Measurements from ENCODE around the gene IQGAP3. TPM values are rescaled to one million over a fixed set of nuclear protein-coding genes. Genes with fewer than 3 reads are reported as not detected.
A peak's percentile ranks its signal among the peaks of the same experiment; 100 is the strongest.
"Not testable (repeated sequence)": the region's sequence is repeated elsewhere in the genome, so short reads cannot be mapped to it uniquely, and the experiment has no call there.

IQGAP3 gene
- total RNA-seq, 1 experiment from 2014 or later: 25.6 TPM

DNA sequence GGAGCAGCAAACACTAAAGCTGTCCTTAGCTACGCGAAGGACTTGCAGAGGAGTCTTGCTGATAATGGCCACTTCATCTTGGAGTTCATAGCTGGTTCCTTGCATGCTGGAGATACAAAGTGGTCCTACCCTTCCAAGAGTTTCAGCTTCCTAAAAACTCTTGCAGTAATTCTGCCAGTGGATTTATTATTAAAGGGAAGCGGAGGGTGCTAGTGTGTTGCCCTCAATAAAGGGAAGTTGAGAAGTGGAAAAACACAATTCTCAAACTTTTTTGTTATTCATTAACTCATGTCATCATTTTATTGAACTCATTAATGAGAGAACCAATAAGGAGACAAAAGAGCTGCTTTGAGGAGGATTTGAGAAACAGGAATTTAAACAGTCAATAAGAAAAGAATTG, 40.3 kb upstream of the IQGAP3 start:
- in situ Hi-C loops (cut with HindIII; ENCODE audit: low pct_unique_long_range_greater_than_20kb, low sequenced_read_pairs) (no loop called here), intact Hi-C loops (cut with micrococcal nuclease; ENCODE audit: unreplicated experiment) (no loop called here)
- ATAC-seq: no peak
- POLR2A ChIA-PET: interaction anchor here (0.6 kb wide), 1 partner anchor 167 kb away, joined by 4 read pairs; no protein-coding TSS in a partner anchor
- no peaks in the 10 kb centered on the region for H3K27me3 ChIP-seq (ENCODE audit: control insufficient read depth, insufficient read depth, low read length)
- TF ChIP-seq, protein P1, sequence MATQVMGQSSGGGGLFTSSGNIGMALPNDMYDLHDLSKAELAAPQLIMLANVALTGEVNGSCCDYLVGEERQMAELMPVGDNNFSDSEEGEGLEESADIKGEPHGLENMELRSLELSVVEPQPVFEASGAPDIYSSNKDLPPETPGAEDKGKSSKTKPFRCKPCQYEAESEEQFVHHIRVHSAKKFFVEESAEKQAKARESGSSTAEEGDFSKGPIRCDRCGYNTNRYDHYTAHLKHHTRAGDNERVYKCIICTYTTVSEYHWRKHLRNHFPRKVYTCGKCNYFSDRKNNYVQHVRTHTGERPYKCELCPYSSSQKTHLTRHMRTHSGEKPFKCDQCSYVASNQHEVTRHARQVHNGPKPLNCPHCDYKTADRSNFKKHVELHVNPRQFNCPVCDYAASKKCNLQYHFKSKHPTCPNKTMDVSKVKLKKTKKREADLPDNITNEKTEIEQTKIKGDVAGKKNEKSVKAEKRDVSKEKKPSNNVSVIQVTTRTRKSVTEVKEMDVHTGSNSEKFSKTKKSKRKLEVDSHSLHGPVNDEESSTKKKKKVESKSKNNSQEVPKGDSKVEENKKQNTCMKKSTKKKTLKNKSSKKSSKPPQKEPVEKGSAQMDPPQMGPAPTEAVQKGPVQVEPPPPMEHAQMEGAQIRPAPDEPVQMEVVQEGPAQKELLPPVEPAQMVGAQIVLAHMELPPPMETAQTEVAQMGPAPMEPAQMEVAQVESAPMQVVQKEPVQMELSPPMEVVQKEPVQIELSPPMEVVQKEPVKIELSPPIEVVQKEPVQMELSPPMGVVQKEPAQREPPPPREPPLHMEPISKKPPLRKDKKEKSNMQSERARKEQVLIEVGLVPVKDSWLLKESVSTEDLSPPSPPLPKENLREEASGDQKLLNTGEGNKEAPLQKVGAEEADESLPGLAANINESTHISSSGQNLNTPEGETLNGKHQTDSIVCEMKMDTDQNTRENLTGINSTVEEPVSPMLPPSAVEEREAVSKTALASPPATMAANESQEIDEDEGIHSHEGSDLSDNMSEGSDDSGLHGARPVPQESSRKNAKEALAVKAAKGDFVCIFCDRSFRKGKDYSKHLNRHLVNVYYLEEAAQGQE (IDR thresholded peaks at IDR 0.05; ENCODE audit: insufficient read depth in 1 of 2, low read depth in 2 of 2, low read length in 1 of 2): no peak
- TF ChIP-seq POLR2AphosphoS5 (IDR thresholded peaks at IDR 0.05; ENCODE audit: low read depth, low read length): no peak
- TF ChIP-seq, protein P2, sequence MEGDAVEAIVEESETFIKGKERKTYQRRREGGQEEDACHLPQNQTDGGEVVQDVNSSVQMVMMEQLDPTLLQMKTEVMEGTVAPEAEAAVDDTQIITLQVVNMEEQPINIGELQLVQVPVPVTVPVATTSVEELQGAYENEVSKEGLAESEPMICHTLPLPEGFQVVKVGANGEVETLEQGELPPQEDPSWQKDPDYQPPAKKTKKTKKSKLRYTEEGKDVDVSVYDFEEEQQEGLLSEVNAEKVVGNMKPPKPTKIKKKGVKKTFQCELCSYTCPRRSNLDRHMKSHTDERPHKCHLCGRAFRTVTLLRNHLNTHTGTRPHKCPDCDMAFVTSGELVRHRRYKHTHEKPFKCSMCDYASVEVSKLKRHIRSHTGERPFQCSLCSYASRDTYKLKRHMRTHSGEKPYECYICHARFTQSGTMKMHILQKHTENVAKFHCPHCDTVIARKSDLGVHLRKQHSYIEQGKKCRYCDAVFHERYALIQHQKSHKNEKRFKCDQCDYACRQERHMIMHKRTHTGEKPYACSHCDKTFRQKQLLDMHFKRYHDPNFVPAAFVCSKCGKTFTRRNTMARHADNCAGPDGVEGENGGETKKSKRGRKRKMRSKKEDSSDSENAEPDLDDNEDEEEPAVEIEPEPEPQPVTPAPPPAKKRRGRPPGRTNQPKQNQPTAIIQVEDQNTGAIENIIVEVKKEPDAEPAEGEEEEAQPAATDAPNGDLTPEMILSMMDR (IDR thresholded peaks at IDR 0.05): no peak
- no peak for TF ChIP-seq SIN3A (IDR thresholded peaks at IDR 0.05; ENCODE audit: borderline replicate concordance, insufficient read depth, low read depth, low read length)
- TF ChIP-seq TCF7L2 (IDR thresholded peaks at IDR 0.05; ENCODE audit: low read depth, low read length): no peak
- peaks cover 9% of the 10 kb centered on the region for H3K4me1 ChIP-seq (ENCODE audit: control insufficient read depth, insufficient read depth, low read length)
- DNase-seq (ENCODE audit: low read depth, low spot score): no peak
- no peak overlapping the region for H3K27ac ChIP-seq (ENCODE audit: low read length)
- no peaks in the 10 kb centered on the region for H3K9me3 ChIP-seq (ENCODE audit: control insufficient read depth, insufficient read depth, low read depth, low read length)
- H3K4me3 ChIP-seq (ENCODE audit: low read depth in 2 of 2, low read length in 2 of 2): no peak overlapping the region
- no TSS peak for BruUV-seq (replicated peaks)
- CTCF ChIA-PET: interaction anchor here (0.6 to 1.4 kb wide), 4 partner anchors 11 to 92 kb away, joined by 3 to 10 read pairs (median 4); no protein-coding TSS in a partner anchor
- H3K36me3 ChIP-seq (ENCODE audit: control insufficient read depth, insufficient read depth, low read length): no peaks in the 10 kb centered on the region

DNA sequence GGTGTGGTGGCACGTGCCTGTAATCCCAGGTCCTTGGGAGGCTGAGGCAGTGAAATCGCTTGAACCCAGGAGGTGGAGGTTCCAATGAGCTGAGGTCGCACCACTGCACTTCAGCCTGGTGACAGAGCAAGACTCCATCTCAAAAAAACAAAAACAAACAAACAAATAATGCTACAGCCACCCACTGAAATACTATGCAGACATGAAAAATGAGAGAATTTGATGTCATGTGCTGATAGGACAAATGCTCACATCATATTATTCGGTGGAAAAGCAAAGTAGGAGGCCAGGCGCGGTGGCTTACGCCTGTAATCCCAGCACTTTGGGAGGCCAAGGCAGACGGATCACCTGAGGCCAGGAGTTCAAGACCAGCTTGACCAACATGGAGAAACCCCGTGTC, 37.7 kb upstream of the IQGAP3 start:
- DNase-seq (ENCODE audit: low read depth, low spot score); H3K9me3 ChIP-seq (ENCODE audit: control insufficient read depth, insufficient read depth, low read depth, low read length); H3K36me3 ChIP-seq (ENCODE audit: control insufficient read depth, insufficient read depth, low read length); ATAC-seq; H3K4me3 ChIP-seq (ENCODE audit: low read depth in 2 of 2, low read length in 2 of 2); H3K27me3 ChIP-seq (ENCODE audit: control insufficient read depth, insufficient read depth, low read length); H3K27ac ChIP-seq (ENCODE audit: low read length); BruUV-seq (replicated peaks); POLR2A ChIA-PET; CTCF ChIA-PET; in situ Hi-C loops (cut with HindIII; ENCODE audit: low pct_unique_long_range_greater_than_20kb, low sequenced_read_pairs); H3K4me1 ChIP-seq (ENCODE audit: control insufficient read depth, insufficient read depth, low read length); intact Hi-C loops (cut with micrococcal nuclease; ENCODE audit: unreplicated experiment): not testable (repeated sequence)

DNA sequence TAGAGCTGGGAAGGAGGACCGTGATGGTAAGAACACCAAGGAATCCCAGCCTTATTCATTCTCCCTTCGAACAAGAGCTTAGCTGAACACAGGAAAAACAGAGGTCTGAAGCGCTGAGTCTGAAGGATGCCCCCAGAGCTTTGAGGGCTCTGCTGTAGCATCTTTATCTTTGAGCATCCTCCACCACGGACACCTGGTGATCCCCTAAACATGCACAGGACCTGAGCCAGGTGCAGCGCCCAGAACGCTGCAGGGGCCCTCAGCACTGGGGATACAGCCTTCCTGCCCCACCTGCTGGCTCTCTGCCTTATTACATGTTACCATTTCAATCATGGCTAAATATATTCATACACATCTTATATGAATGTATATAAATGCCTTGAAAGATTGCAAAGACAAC, 36.6 kb upstream of the IQGAP3 start:
- DNase-seq (ENCODE audit: low read depth, low spot score): no peak
- Histone ChIP-seq H3K9me3 (ENCODE audit: control insufficient read depth, insufficient read depth, low read depth, low read length) (no peaks in the 10 kb centered on the region), H3K27me3 (ENCODE audit: control insufficient read depth, insufficient read depth, low read length) (no peaks in the 10 kb centered on the region), H3K4me1 (ENCODE audit: control insufficient read depth, insufficient read depth, low read length) (0 out of 2 replicates have a peak, but pooled peaks cover 5% of the 10 kb centered on the region), H3K4me3 (ENCODE audit: low read depth in 2 of 2, low read length in 2 of 2) (no peak overlapping the region), H3K27ac (ENCODE audit: low read length) (no peak overlapping the region), H3K36me3 (ENCODE audit: control insufficient read depth, insufficient read depth, low read length) (no peaks in the 10 kb centered on the region)
- TF ChIP-seq POLR2AphosphoS5 (IDR thresholded peaks at IDR 0.05; ENCODE audit: low read depth, low read length) (no peak), SIN3A (IDR thresholded peaks at IDR 0.05; ENCODE audit: borderline replicate concordance, insufficient read depth, low read depth, low read length) (no peak), TCF7L2 (IDR thresholded peaks at IDR 0.05; ENCODE audit: low read depth, low read length) (no peak)
- TF ChIP-seq, protein P2 (IDR thresholded peaks at IDR 0.05): peak; percentile 85
- TF ChIP-seq, protein P1 (IDR thresholded peaks at IDR 0.05; ENCODE audit: insufficient read depth in 1 of 2, low read depth in 2 of 2, low read length in 1 of 2): no peak
- CTCF ChIA-PET: interaction anchor here (0.6 to 1.8 kb wide), 10 partner anchors 8 to 229 kb away, joined by 3 to 11 read pairs (median 4); partner anchors contain the start of gene TTC24
- in situ Hi-C loops (cut with HindIII; ENCODE audit: low pct_unique_long_range_greater_than_20kb, low sequenced_read_pairs) (no loop called here), intact Hi-C loops (cut with micrococcal nuclease; ENCODE audit: unreplicated experiment) (loop anchor here (1.0 to 10.0 kb wide), 3 partner anchors 24 to 226 kb away; no protein-coding TSS in a partner anchor)
- POLR2A ChIA-PET: no interaction called here
- peak; percentile 91 for ATAC-seq
- no TSS peak for BruUV-seq (replicated peaks)
